Measurements from ENCODE around the gene SCLT1. TPM values are rescaled to one million over a fixed set of nuclear protein-coding genes. Genes with fewer than 3 reads are reported as not detected.

SCLT1 gene
- total and polyA plus RNA-seq, 2 of the 8 experiments (the other 6 are each of a cell fraction or from before 2014, with no cell fraction given): 4.8 to 13.1 TPM

DNA sequence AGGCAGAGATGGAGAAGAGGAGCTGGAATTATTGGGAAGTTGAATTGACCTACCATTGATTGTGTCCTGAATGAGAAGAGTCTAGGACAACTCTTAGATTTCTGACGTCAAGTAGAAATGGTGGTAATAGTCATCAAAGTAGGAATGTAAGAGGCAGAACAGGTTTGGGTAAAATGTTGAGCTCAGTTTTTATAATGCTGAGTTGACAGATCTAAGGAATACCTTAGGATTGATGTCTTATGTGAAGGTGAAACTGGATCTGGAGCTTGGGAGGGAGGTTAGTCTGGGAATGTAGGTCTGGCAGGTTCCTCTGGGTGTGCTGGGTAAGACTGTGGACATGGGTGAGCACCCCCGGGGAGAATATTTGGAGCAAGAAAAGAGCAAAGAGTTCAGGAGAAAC lies 251.9 kb downstream of the SCLT1 start (continued):
- TF ChIP-seq, protein P1, sequence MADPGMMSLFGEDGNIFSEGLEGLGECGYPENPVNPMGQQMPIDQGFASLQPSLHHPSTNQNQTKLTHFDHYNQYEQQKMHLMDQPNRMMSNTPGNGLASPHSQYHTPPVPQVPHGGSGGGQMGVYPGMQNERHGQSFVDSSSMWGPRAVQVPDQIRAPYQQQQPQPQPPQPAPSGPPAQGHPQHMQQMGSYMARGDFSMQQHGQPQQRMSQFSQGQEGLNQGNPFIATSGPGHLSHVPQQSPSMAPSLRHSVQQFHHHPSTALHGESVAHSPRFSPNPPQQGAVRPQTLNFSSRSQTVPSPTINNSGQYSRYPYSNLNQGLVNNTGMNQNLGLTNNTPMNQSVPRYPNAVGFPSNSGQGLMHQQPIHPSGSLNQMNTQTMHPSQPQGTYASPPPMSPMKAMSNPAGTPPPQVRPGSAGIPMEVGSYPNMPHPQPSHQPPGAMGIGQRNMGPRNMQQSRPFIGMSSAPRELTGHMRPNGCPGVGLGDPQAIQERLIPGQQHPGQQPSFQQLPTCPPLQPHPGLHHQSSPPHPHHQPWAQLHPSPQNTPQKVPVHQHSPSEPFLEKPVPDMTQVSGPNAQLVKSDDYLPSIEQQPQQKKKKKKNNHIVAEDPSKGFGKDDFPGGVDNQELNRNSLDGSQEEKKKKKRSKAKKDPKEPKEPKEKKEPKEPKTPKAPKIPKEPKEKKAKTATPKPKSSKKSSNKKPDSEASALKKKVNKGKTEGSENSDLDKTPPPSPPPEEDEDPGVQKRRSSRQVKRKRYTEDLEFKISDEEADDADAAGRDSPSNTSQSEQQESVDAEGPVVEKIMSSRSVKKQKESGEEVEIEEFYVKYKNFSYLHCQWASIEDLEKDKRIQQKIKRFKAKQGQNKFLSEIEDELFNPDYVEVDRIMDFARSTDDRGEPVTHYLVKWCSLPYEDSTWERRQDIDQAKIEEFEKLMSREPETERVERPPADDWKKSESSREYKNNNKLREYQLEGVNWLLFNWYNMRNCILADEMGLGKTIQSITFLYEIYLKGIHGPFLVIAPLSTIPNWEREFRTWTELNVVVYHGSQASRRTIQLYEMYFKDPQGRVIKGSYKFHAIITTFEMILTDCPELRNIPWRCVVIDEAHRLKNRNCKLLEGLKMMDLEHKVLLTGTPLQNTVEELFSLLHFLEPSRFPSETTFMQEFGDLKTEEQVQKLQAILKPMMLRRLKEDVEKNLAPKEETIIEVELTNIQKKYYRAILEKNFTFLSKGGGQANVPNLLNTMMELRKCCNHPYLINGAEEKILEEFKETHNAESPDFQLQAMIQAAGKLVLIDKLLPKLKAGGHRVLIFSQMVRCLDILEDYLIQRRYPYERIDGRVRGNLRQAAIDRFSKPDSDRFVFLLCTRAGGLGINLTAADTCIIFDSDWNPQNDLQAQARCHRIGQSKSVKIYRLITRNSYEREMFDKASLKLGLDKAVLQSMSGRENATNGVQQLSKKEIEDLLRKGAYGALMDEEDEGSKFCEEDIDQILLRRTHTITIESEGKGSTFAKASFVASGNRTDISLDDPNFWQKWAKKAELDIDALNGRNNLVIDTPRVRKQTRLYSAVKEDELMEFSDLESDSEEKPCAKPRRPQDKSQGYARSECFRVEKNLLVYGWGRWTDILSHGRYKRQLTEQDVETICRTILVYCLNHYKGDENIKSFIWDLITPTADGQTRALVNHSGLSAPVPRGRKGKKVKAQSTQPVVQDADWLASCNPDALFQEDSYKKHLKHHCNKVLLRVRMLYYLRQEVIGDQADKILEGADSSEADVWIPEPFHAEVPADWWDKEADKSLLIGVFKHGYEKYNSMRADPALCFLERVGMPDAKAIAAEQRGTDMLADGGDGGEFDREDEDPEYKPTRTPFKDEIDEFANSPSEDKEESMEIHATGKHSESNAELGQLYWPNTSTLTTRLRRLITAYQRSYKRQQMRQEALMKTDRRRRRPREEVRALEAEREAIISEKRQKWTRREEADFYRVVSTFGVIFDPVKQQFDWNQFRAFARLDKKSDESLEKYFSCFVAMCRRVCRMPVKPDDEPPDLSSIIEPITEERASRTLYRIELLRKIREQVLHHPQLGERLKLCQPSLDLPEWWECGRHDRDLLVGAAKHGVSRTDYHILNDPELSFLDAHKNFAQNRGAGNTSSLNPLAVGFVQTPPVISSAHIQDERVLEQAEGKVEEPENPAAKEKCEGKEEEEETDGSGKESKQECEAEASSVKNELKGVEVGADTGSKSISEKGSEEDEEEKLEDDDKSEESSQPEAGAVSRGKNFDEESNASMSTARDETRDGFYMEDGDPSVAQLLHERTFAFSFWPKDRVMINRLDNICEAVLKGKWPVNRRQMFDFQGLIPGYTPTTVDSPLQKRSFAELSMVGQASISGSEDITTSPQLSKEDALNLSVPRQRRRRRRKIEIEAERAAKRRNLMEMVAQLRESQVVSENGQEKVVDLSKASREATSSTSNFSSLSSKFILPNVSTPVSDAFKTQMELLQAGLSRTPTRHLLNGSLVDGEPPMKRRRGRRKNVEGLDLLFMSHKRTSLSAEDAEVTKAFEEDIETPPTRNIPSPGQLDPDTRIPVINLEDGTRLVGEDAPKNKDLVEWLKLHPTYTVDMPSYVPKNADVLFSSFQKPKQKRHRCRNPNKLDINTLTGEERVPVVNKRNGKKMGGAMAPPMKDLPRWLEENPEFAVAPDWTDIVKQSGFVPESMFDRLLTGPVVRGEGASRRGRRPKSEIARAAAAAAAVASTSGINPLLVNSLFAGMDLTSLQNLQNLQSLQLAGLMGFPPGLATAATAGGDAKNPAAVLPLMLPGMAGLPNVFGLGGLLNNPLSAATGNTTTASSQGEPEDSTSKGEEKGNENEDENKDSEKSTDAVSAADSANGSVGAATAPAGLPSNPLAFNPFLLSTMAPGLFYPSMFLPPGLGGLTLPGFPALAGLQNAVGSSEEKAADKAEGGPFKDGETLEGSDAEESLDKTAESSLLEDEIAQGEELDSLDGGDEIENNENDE (IDR thresholded peaks at IDR 0.05; ENCODE audit: insufficient replicate concordance, low read length): no peak
- no peak for TF ChIP-seq SP4 (IDR thresholded peaks at IDR 0.05; ENCODE audit: low read length)

Measured in H1 (cell line).